Bronchial epithelial cell (primary cell): Measurements from ENCODE around the gene CHAD. TPM values are rescaled to one million over a fixed set of nuclear protein-coding genes. Genes with fewer than 3 reads are reported as not detected.

ENCODE experiments used
- DNase-seq: peaks from one replicate; pipeline ENCODE4 v3.0.0-alpha.2; 2010; ENCODE audit warnings: low read depth
- FAIRE-seq: peaks from 2 replicates; lab custom pipeline; 2011; peaks lifted over from hg19 to GRCh38; lab: Jason Lieb, UNC
- H3K27me3 ChIP-seq: 2 replicates; pipeline ENCODE4 v1.5.1; 2011; ENCODE audit warnings: low read length; ENCODE audit not compliant: control insufficient read depth, insufficient read depth
- H3K36me3 ChIP-seq: 2 replicates; pipeline ENCODE4 v1.5.1; 2011; ENCODE audit warnings: low read length; ENCODE audit not compliant: control insufficient read depth, insufficient read depth
- H3K4me3 ChIP-seq: 2 replicates; pipeline ENCODE4 v1.5.1; 2011; ENCODE audit warnings: mild to moderate bottlenecking, low read depth, low read length, control low read depth
- total RNA-seq: library from RNA; depleted of rRNA; stranded (reverse); fragments of >200 nt; gene quantifications from 2 replicates; pipeline ENCODE4 v1.2.1, GENCODE V29; 2014
- TF ChIP-seq, protein P1 (sequence below): IDR thresholded peaks from 2 replicates; pipeline ENCODE4 v1.5.1; 2011; ENCODE audit warnings: mild to moderate bottlenecking, moderate library complexity, low read length, control low read depth, inconsistent platforms; ENCODE audit not compliant: insufficient read depth, severe bottlenecking

Gene CHAD
- total RNA-seq, 1 donor from 2014 or later = not detected

DNA sequence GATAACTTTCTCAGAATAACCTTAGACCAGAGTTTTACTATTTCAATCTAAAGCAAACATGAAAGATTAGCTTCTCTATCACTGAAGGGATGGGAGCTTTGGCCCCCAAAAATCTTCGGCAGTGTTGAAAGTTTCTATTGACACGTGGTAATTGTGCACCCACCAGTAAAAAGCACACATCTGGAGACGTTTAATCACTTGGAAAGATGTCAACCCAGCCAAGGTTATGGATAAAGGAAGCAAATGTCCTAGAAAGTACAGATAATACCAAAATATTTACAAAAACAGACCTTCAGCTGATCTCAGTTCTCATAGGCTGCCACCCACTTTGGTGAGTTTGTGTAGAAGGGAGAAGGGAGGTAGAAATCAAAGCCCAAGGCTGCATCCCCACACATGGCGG lies 44.8 kb upstream of the CHAD start:
- no peak for DNase-seq
- Histone ChIP-seq H3K36me3 (no peaks in the 10 kb centered on the region), H3K4me3 (no peak overlapping the region), H3K27me3 (no peaks in the 10 kb centered on the region)
- TF ChIP-seq, protein P1, sequence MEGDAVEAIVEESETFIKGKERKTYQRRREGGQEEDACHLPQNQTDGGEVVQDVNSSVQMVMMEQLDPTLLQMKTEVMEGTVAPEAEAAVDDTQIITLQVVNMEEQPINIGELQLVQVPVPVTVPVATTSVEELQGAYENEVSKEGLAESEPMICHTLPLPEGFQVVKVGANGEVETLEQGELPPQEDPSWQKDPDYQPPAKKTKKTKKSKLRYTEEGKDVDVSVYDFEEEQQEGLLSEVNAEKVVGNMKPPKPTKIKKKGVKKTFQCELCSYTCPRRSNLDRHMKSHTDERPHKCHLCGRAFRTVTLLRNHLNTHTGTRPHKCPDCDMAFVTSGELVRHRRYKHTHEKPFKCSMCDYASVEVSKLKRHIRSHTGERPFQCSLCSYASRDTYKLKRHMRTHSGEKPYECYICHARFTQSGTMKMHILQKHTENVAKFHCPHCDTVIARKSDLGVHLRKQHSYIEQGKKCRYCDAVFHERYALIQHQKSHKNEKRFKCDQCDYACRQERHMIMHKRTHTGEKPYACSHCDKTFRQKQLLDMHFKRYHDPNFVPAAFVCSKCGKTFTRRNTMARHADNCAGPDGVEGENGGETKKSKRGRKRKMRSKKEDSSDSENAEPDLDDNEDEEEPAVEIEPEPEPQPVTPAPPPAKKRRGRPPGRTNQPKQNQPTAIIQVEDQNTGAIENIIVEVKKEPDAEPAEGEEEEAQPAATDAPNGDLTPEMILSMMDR = no peak
- FAIRE-seq = no peak

DNA sequence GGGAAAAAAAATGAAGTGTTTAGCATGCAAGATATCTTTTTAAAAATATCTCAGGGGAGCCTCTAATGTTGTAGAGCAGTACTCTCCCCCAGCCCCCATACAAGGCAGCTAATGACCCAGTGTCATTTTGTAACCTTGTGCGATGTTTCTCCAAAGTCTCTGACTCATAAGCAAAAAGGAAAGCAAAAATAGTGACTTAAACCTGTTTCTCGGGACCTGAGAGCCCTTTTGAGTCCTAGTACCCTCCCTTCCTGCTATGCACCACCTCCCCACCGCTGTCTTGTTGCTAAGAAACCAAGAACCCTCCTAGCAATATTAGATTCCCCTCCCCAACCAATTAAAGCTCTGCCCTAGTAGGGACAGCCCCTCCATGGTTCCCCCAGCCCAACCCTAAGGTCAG lies 42.4 kb upstream of the CHAD start:
- TF ChIP-seq, protein P1 = no peak
- H3K27me3 ChIP-seq = no peaks in the 10 kb centered on the region
- DNase-seq (peak; percentile 34), FAIRE-seq (no peak)
- no peak overlapping the region for H3K4me3 ChIP-seq
- no peaks in the 10 kb centered on the region for H3K36me3 ChIP-seq

DNA sequence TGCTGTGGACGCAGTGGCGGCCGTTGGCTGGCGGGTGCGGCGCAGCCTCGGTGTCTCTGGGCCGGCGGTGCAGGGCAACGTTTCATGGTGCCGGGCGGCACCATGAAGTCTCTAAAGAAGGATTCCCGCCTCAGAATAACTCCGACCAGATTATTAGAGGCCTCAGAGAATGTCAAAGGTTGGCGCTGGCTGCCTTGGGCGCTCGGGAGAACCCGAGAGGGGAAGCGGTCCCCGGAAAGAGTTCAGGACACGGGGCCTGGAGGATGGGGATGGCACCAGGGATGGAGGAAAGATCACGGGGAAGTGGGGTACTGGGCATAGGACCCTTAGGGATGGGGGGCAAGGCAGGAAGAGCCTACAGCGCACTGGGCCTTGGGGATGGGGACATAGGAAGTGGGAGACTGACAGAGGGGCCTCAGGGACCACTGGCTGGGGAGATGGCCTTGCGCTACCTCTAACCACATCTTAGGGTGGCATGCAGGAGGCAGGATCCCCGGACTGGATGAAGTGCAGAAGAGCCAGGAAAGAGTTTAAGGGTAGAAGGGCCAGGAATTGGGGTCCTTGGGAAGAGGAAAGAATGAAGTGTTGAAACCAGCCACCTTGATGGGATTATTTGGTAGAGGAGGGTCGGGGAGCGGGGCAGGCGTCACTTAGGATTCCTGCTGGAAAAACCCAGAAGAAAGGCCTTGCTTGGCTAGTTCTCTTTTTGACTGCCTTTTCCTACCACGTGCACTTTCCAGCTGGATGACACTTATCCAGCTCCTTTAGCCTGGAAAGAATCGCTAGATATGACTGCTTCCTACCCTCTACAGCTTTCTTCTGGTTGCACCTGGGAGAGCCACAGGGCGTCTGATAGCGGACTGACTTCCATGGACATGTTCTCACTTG lies 40.1 kb upstream of the CHAD start:
- no peaks in the 10 kb centered on the region for H3K27me3 ChIP-seq

GRCh38 chr17:50507871-50508572 lies 39.3 kb upstream of the CHAD start, which contains the start of gene MYCBPAP:
MYCBPAP (plus strand) TSS chr17:50508439; CDS start chr17:50508675, 236 bp downstream.
- Histone ChIP-seq H3K27me3 (no peaks in the 10 kb centered on the region), H3K36me3 (no peaks in the 10 kb centered on the region), H3K4me3 (peak within 1 kb of the TSS; percentile 42)
- no peak for FAIRE-seq
- DNase-seq = no peak
- TF ChIP-seq, protein P1 = peak; percentile 51

More for the DNA sequence above, 40.1 kb upstream of the CHAD start:
- H3K4me3 ChIP-seq = peak overlapping the region; percentile 42
- FAIRE-seq (no peak), DNase-seq (no peak)
- H3K36me3 ChIP-seq = no peaks in the 10 kb centered on the region
- TF ChIP-seq, protein P1 = no peak

GRCh38 chr17:50506298-50506697 lies 37.6 kb upstream of the CHAD start:
- no peak for DNase-seq
- TF ChIP-seq, protein P1 = no peak
- no peak for FAIRE-seq

More at GRCh38 chr17:50506298-50506697, 37.6 kb upstream of the CHAD start:
- H3K4me3 ChIP-seq = no peak overlapping the region
- no peaks in the 10 kb centered on the region for H3K27me3 ChIP-seq
- H3K36me3 ChIP-seq = no peaks in the 10 kb centered on the region
